HepG2 (cell line): ENCODE measurements around the gene CMIP. TPM values are rescaled to one million over a fixed set of nuclear protein-coding genes. Genes with fewer than 3 reads are reported as not detected.

Source experiments
- AHR ChIP-seq: IDR thresholded peaks from 2 replicates; pipeline ENCODE4 v1.6.1; 2018; ENCODE audit warnings: missing genetic modification reagents, missing compliant biosample characterization
- ATF7 ChIP-seq, 2 experiments: fragments of 450-650 bp in 1 of 2; sonication (generic) in 1 of 2; formaldehyde crosslinking in 1 of 2; IDR thresholded peaks; 2 replicates each; pipeline versions ENCODE4 v1.4.0 to v1.6.1; 2016 to 2020; ENCODE audit warnings: antibody characterized with exemption in 1 of 2, mild to moderate bottlenecking in 1 of 2, missing genetic modification reagents in 1 of 2
- CC2D1A ChIP-seq: sonication (generic); formaldehyde crosslinking; IDR thresholded peaks from 2 replicates; pipeline ENCODE4 v1.8.1; 2023; ENCODE audit warnings: mild to moderate bottlenecking, missing genetic modification reagents
- DNMT3B ChIP-seq: conservative IDR thresholded peaks from 2 replicates; pipeline ENCODE4 v1.6.1; 2016; ENCODE audit warnings: missing biosample characterization, control low read depth
- EHMT2 ChIP-seq: fragments of 200-600 bp; sonication (generic); IDR thresholded peaks from 2 replicates; pipeline ENCODE4 v1.7.0; 2017; ENCODE audit warnings: antibody characterized with exemption, low read depth, low read length, borderline replicate concordance
- FOSL2 ChIP-seq: sonication (generic); formaldehyde crosslinking; IDR thresholded peaks from 2 replicates; pipeline ENCODE4 v1.4.0; 2020; ENCODE audit warnings: missing genetic modification reagents
- FOXK1 ChIP-seq: sonication (generic); formaldehyde crosslinking; IDR thresholded peaks from 2 replicates; pipeline ENCODE4 v1.4.0; 2020; ENCODE audit warnings: low read depth, missing genetic modification reagents, borderline replicate concordance
- FOXK2 ChIP-seq: fragments of 450-650 bp; IDR thresholded peaks from 2 replicates; pipeline ENCODE4 v1.6.1; 2016
- FOXP1 ChIP-seq, 2 experiments: fragments of 450-650 bp in 1 of 2; IDR thresholded peaks; 2 replicates each; pipeline ENCODE4 v1.6.1; 2017 to 2018; ENCODE audit warnings: antibody characterized with exemption in 1 of 2
- HOXA5 ChIP-seq: sonication (generic); formaldehyde crosslinking; IDR thresholded peaks from 2 replicates; pipeline ENCODE4 v1.4.0; 2020; ENCODE audit warnings: missing genetic modification reagents
- MZF1 ChIP-seq: sonication (generic); formaldehyde crosslinking; IDR thresholded peaks from 2 replicates; pipeline ENCODE4 v1.8.1; 2023; ENCODE audit warnings: mild to moderate bottlenecking, missing genetic modification reagents, borderline replicate concordance
- PCBP2 ChIP-seq: fragments of 200-400 bp; formaldehyde crosslinking; optimal IDR thresholded peaks from 2 replicates; pipeline ENCODE3; 2018; ENCODE audit warnings: low read length, low read depth; ENCODE audit not compliant: poor library complexity, severe bottlenecking
- PPARG ChIP-seq: conservative IDR thresholded peaks from 2 replicates; pipeline ENCODE4 v1.6.1; 2016; ENCODE audit warnings: missing biosample characterization, missing genetic modification reagents
- RXRA ChIP-seq: sonication (generic); formaldehyde crosslinking; IDR thresholded peaks from 2 replicates; pipeline ENCODE4 v1.5.1; 2020; ENCODE audit warnings: missing genetic modification reagents
- SALL1 ChIP-seq: sonication (generic); formaldehyde crosslinking; IDR thresholded peaks from 2 replicates; pipeline ENCODE4 v1.8.0; 2022; ENCODE audit warnings: mild to moderate bottlenecking, missing genetic modification reagents
- SAP130 ChIP-seq: IDR thresholded peaks from 2 replicates; pipeline ENCODE4 v1.6.1; 2016; ENCODE audit warnings: low read depth
- SATB2 ChIP-seq: sonication (generic); formaldehyde crosslinking; IDR thresholded peaks from 2 replicates; pipeline ENCODE4 v1.5.0; 2020; ENCODE audit warnings: missing genetic modification reagents
- THAP11 ChIP-seq: IDR thresholded peaks from 2 replicates; pipeline ENCODE4 v1.6.1; 2016; ENCODE audit warnings: missing biosample characterization, missing genetic modification reagents
- ZMYM2 ChIP-seq: sonication (generic); formaldehyde crosslinking; IDR thresholded peaks from 2 replicates; pipeline ENCODE4 v1.8.0; 2022; ENCODE audit warnings: mild to moderate bottlenecking, missing genetic modification reagents
- ZNF10 ChIP-seq: sonication (generic); formaldehyde crosslinking; IDR thresholded peaks from 2 replicates; pipeline ENCODE4 v1.4.0; 2020; ENCODE audit warnings: mild to moderate bottlenecking, low read depth, missing genetic modification reagents, borderline replicate concordance
- ZNF264 ChIP-seq: sonication (generic); formaldehyde crosslinking; IDR thresholded peaks from 2 replicates; pipeline ENCODE4 v1.4.0; 2020; ENCODE audit warnings: missing genetic modification reagents
- ZNF3 ChIP-seq: IDR thresholded peaks from 2 replicates; pipeline ENCODE4 v1.7.0; 2017; ENCODE audit warnings: inconsistent platforms
- ZNF674 ChIP-seq: sonication (generic); formaldehyde crosslinking; IDR thresholded peaks from 2 replicates; pipeline ENCODE4 v1.5.0; 2020; ENCODE audit warnings: low read depth, mild to moderate bottlenecking, missing genetic modification reagents
- ZNF776 ChIP-seq: sonication (generic); formaldehyde crosslinking; IDR thresholded peaks from 2 replicates; pipeline ENCODE4 v1.4.0; 2020; ENCODE audit warnings: mild to moderate bottlenecking, missing genetic modification reagents
- polyA plus RNA-seq, 8 experiments: library from polyadenylated mRNA; depleted of rRNA in 3 of 8; stranded (reverse) in 7 of 8; unstranded in 1 of 8; fragments of >200 nt; fragmentation: Illumina TruSeq in 4 of 8; extraction: Trizol in 4 of 8; gene quantifications; 2 replicates each; pipeline versions ENCODE4 v1.2.1 to v1.2.3, GENCODE V29; 2011 to 2016; ENCODE audit warnings: low read depth in 4 of 8, missing spikeins in 1 of 8, mixed read lengths in 1 of 8; ENCODE audit not compliant: insufficient read depth in 1 of 8
- total RNA-seq, 5 experiments: library from RNA; depleted of rRNA; stranded (reverse); fragments of >200 nt; fragmentation: Illumina TruSeq; extraction: Trizol; gene quantifications; 2 replicates each; pipeline ENCODE4 v1.2.3, GENCODE V29; 2016; ENCODE audit warnings: low read depth in 1 of 5
- TF ChIP-seq, protein P1 (sequence below): sonication (generic); formaldehyde crosslinking; IDR thresholded peaks from 2 replicates; pipeline ENCODE4 v1.4.0; 2020; ENCODE audit warnings: mild to moderate bottlenecking, missing genetic modification reagents
- TF ChIP-seq, protein P2 (sequence below): sonication (generic); formaldehyde crosslinking; IDR thresholded peaks from 2 replicates; pipeline ENCODE4 v1.8.1; 2023; ENCODE audit warnings: mild to moderate bottlenecking, missing genetic modification reagents, borderline replicate concordance
- TF ChIP-seq, protein P3 (sequence below): sonication (generic); formaldehyde crosslinking; IDR thresholded peaks from 2 replicates; pipeline ENCODE4 v1.4.0; 2020; ENCODE audit warnings: missing genetic modification reagents; ENCODE audit errors: not compliant biosample characterization
- TF ChIP-seq, protein P4 (sequence below): sonication (generic); formaldehyde crosslinking; IDR thresholded peaks from 2 replicates; pipeline ENCODE4 v1.5.0; 2020; ENCODE audit warnings: missing genetic modification reagents, mild to moderate bottlenecking, borderline replicate concordance
- TF ChIP-seq, protein P5 (sequence below): sonication (generic); formaldehyde crosslinking; IDR thresholded peaks from 2 replicates; pipeline ENCODE4 v1.4.0; 2020; ENCODE audit warnings: missing genetic modification reagents

Gene CMIP
- total and polyA plus RNA-seq, 2 of the 13 experiments (the other 11 are each of a cell fraction or from before 2014, with no cell fraction given): 10.9 to 18.1 TPM

DNA sequence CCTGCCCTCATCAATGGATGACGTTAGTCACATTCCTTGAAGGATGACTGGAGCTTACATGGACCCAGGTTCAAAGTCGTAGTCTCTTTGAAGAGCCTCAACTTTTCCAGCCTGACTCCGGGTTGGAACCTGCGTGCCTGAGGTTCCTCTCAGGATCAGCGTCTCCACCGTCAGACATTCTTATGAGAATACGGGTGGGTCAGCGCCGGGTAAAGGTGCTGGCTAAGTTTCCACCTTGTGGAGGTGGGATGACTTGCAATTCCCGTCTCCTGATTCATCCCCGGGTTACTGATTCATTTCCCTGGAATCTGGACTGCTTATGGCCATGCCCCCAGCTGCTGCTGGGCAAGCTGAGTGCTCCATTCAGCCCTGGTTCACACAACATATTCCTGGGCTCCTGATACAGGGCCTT lies 38.9 kb upstream of the CMIP start (continued):
- TF ChIP-seq, protein P1, sequence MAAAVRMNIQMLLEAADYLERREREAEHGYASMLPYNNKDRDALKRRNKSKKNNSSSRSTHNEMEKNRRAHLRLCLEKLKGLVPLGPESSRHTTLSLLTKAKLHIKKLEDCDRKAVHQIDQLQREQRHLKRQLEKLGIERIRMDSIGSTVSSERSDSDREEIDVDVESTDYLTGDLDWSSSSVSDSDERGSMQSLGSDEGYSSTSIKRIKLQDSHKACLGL (CRISPR knock-in tag): no peak
- TF ChIP-seq FOXK2: no peak
- TF ChIP-seq PPARG (CRISPR knock-in tag): peak; percentile 46; the same call in 1 of the 2 replicates
- no peak for TF ChIP-seq ZMYM2
- TF ChIP-seq DNMT3B (CRISPR knock-in tag): 0 out of 2 replicates have a peak, but pooled peaks have one; percentile 35
- TF ChIP-seq EHMT2: no peak
- TF ChIP-seq PCBP2: no peak
- no peak for TF ChIP-seq ZNF674 (CRISPR knock-in tag)
- no peak; the same call in 1 of the 2 replicates for TF ChIP-seq ATF7 (IDR thresholded peaks at IDR 0.05)
- TF ChIP-seq ATF7 (CRISPR knock-in tag; IDR thresholded peaks at IDR 0.05): 0 out of 2 replicates have a peak, but pooled peaks have one; percentile 31
- TF ChIP-seq, protein P2, sequence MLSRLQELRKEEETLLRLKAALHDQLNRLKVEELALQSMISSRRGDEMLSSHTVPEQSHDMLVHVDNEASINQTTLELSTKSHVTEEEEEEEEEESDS (CRISPR knock-in tag): no peak
- no peak for TF ChIP-seq AHR (CRISPR knock-in tag)
- TF ChIP-seq MZF1 (CRISPR knock-in tag): no peak
- peak; percentile 68 for TF ChIP-seq SAP130 (CRISPR knock-in tag)
- TF ChIP-seq, protein P3, sequence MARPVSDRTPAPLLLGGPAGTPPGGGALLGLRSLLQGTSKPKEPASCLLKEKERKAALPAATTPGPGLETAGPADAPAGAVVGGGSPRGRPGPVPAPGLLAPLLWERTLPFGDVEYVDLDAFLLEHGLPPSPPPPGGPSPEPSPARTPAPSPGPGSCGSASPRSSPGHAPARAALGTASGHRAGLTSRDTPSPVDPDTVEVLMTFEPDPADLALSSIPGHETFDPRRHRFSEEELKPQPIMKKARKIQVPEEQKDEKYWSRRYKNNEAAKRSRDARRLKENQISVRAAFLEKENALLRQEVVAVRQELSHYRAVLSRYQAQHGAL (CRISPR knock-in tag): peak; percentile 37
- no peak for TF ChIP-seq FOXP1 (IDR thresholded peaks at IDR 0.05)
- TF ChIP-seq FOXP1 (CRISPR knock-in tag; IDR thresholded peaks at IDR 0.05): no peak
- TF ChIP-seq THAP11 (CRISPR knock-in tag): peak; percentile 48; the same call in 1 of the 2 replicates
- TF ChIP-seq ZNF264: no peak
- TF ChIP-seq RXRA (CRISPR knock-in tag): peak; percentile 57; the same call in 1 of the 2 replicates
- no peak for TF ChIP-seq ZNF10 (CRISPR knock-in tag)
- TF ChIP-seq FOXK1 (CRISPR knock-in tag): no peak
- TF ChIP-seq, protein P4, sequence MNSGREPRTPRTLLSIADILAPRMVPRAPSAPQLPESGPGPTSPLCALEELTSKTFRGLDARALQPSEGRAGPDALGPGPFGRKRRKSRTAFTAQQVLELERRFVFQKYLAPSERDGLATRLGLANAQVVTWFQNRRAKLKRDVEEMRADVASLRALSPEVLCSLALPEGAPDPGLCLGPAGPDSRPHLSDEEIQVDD (CRISPR knock-in tag): no peak
- TF ChIP-seq ZNF3 (CRISPR knock-in tag): no peak
- TF ChIP-seq, protein P5, sequence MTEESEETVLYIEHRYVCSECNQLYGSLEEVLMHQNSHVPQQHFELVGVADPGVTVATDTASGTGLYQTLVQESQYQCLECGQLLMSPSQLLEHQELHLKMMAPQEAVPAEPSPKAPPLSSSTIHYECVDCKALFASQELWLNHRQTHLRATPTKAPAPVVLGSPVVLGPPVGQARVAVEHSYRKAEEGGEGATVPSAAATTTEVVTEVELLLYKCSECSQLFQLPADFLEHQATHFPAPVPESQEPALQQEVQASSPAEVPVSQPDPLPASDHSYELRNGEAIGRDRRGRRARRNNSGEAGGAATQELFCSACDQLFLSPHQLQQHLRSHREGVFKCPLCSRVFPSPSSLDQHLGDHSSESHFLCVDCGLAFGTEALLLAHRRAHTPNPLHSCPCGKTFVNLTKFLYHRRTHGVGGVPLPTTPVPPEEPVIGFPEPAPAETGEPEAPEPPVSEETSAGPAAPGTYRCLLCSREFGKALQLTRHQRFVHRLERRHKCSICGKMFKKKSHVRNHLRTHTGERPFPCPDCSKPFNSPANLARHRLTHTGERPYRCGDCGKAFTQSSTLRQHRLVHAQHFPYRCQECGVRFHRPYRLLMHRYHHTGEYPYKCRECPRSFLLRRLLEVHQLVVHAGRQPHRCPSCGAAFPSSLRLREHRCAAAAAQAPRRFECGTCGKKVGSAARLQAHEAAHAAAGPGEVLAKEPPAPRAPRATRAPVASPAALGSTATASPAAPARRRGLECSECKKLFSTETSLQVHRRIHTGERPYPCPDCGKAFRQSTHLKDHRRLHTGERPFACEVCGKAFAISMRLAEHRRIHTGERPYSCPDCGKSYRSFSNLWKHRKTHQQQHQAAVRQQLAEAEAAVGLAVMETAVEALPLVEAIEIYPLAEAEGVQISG: 0 out of 2 replicates have a peak, but pooled peaks have one; percentile 31
- no peak for TF ChIP-seq SATB2 (CRISPR knock-in tag)
- no peak for TF ChIP-seq CC2D1A (CRISPR knock-in tag)
- no peak for TF ChIP-seq HOXA5 (CRISPR knock-in tag)
- TF ChIP-seq FOSL2 (CRISPR knock-in tag): peak; percentile 98
- TF ChIP-seq SALL1 (CRISPR knock-in tag): peak; percentile 45; the same call in 1 of the 2 replicates
- TF ChIP-seq ZNF776 (CRISPR knock-in tag): no peak
